Caco-2 (cell line): ENCODE data around the gene PARP4. TPM values are rescaled to one million over a fixed set of nuclear protein-coding genes. Genes with fewer than 3 reads are reported as not detected.
"Not testable (repeated sequence)": the region's sequence is repeated elsewhere in the genome, so short reads cannot be mapped to it uniquely, and the experiment has no call there.

ENCODE experiments used
- BruUV-seq: library from RNA; stranded (reverse); fragments of 400-500 nt; replicated peaks from 2 replicates; lab custom pipeline; 2021; lab: Mats Ljungman, UMichigan
- CTCF ChIA-PET: fragments of 300-600 bp; sonication (Branson Sonifier 250); formaldehyde crosslinking; loops from one replicate; lab custom pipeline; 2022; ENCODE audit warnings: antibody characterized with exemption; lab: Charles Lee
- POLR2A ChIA-PET: fragments of 300-600 bp; sonication (Branson Sonifier 250); formaldehyde crosslinking; loops from one replicate; lab custom pipeline; 2022; ENCODE audit warnings: antibody characterized with exemption; lab: Charles Lee
- DNase-seq, 2 experiments: peaks; one replicate each; pipeline versions ENCODE4 v3.0.0 to v3.0.0-alpha.2; 2020 to 2022
- H3K27me3 ChIP-seq: replicated peaks from 2 replicates; pipeline ENCODE4 v1.6.0; 2011; ENCODE audit warnings: low read length; ENCODE audit not compliant: control insufficient read depth, insufficient read depth
- H3K36me3 ChIP-seq: 2 replicates; pipeline ENCODE4 v1.5.1; 2011; ENCODE audit warnings: low read length; ENCODE audit not compliant: control insufficient read depth, insufficient read depth
- H3K4me1 ChIP-seq: fragments of 250-450 bp; sonication (Bioruptor Pico); 2 replicates; pipeline ENCODE4 v1.5.1; 2020; ENCODE audit warnings: mild to moderate bottlenecking
- H3K4me3 ChIP-seq: 2 replicates; pipeline ENCODE4 v1.5.1; 2011; ENCODE audit warnings: low read depth, mild to moderate bottlenecking, control low read depth, low read length
- H3K9me3 ChIP-seq: fragments of 250-450 bp; sonication (Bioruptor Pico); 2 replicates; pipeline ENCODE4 v1.5.1; 2020; ENCODE audit warnings: mild to moderate bottlenecking, moderate library complexity
- H3K27ac Mint-ChIP-seq: one replicate; pipeline ENCODE4 v1.8.0; 2022; ENCODE audit warnings: mixed read lengths; ENCODE audit not compliant: unreplicated experiment
- H3K27me3 Mint-ChIP-seq: one replicate; pipeline ENCODE4 v1.8.0; 2022; ENCODE audit warnings: mixed read lengths; ENCODE audit not compliant: insufficient read depth, unreplicated experiment
- H3K36me3 Mint-ChIP-seq: one replicate; pipeline ENCODE4 v1.8.0; 2022; ENCODE audit warnings: mild to moderate bottlenecking, mixed read lengths; ENCODE audit not compliant: insufficient read depth, unreplicated experiment
- H3K4me1 Mint-ChIP-seq: one replicate; pipeline ENCODE4 v1.8.0; 2022; ENCODE audit warnings: low read depth, mixed read lengths; ENCODE audit not compliant: unreplicated experiment
- H3K4me3 Mint-ChIP-seq: one replicate; pipeline ENCODE4 v1.8.0; 2022; ENCODE audit warnings: mild to moderate bottlenecking, moderate library complexity, mixed read lengths; ENCODE audit not compliant: unreplicated experiment
- H3K9me3 Mint-ChIP-seq: one replicate; pipeline ENCODE4 v1.8.0; 2022; ENCODE audit warnings: mixed read lengths; ENCODE audit not compliant: unreplicated experiment
- intact Hi-C: fragments of 100-400 bp; cut with micrococcal nuclease; formaldehyde crosslinking; loops from one replicate; pipeline ENCODE4 v1.10.0; 2022; ENCODE audit not compliant: unreplicated experiment
- total RNA-seq: library from RNA; stranded (reverse); gene quantifications from 2 replicates; pipeline ENCODE4 v1.2.3, GENCODE V29; 2022
- TF ChIP-seq, protein P1 (sequence below), 2 experiments: fragments of 200-600 bp in 1 of 2; IDR thresholded peaks; 1 replicate in 1 of 2; 2 replicates in 1 of 2; pipeline versions ENCODE4 v1.5.1 to v1.8.0; 2011 to 2022; ENCODE audit warnings: antibody characterized with exemption in 1 of 2, control low read depth in 1 of 2, inconsistent platforms in 1 of 2, low read depth in 1 of 2, low read length in 1 of 2, mild to moderate bottlenecking in 1 of 2, moderate library complexity in 1 of 2; ENCODE audit not compliant: insufficient read depth in 1 of 2, severe bottlenecking in 1 of 2, unreplicated experiment in 1 of 2

Gene PARP4
- total RNA-seq, 1 experiment from 2014 or later: 29.7 TPM

- no peak overlapping the region for H3K27ac Mint-ChIP-seq
- DNase-seq: no peak
- ChIA-PET CTCF (interaction anchor here (0.6 kb wide), 1 partner anchor 1965 kb away, joined by 3 read pairs; no protein-coding TSS in a partner anchor), POLR2A (no interaction called here)
- Histone ChIP-seq H3K27me3 (no peaks in the 10 kb centered on the region), H3K4me3 (no peak overlapping the region), H3K9me3 (no peaks in the 10 kb centered on the region), H3K36me3 (no peaks in the 10 kb centered on the region), H3K4me1 (no peaks in the 10 kb centered on the region)
- no TSS peak for BruUV-seq
- intact Hi-C loops: no loop called here
- H3K27me3 Mint-ChIP-seq: no peaks in the 10 kb centered on the region
- no peaks in the 10 kb centered on the region for H3K9me3 Mint-ChIP-seq
- TF ChIP-seq, protein P1, sequence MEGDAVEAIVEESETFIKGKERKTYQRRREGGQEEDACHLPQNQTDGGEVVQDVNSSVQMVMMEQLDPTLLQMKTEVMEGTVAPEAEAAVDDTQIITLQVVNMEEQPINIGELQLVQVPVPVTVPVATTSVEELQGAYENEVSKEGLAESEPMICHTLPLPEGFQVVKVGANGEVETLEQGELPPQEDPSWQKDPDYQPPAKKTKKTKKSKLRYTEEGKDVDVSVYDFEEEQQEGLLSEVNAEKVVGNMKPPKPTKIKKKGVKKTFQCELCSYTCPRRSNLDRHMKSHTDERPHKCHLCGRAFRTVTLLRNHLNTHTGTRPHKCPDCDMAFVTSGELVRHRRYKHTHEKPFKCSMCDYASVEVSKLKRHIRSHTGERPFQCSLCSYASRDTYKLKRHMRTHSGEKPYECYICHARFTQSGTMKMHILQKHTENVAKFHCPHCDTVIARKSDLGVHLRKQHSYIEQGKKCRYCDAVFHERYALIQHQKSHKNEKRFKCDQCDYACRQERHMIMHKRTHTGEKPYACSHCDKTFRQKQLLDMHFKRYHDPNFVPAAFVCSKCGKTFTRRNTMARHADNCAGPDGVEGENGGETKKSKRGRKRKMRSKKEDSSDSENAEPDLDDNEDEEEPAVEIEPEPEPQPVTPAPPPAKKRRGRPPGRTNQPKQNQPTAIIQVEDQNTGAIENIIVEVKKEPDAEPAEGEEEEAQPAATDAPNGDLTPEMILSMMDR (IDR thresholded peaks at IDR 0.05; ENCODE audit: insufficient read depth in 1 of 2, low read depth in 1 of 2, low read length in 1 of 2, severe bottlenecking in 1 of 2, unreplicated experiment in 1 of 2): no peak
- no peaks in the 10 kb centered on the region for H3K36me3 Mint-ChIP-seq
- no peak overlapping the region for H3K4me3 Mint-ChIP-seq
- no peaks in the 10 kb centered on the region for H3K4me1 Mint-ChIP-seq
These were observed 123.1 kb downstream of the PARP4 start for GRCh38 chr13:24389506-24389905.

GRCh38 chr13:24388743-24389142, 123.8 kb downstream of the PARP4 start:
- POLR2A ChIA-PET, H3K27me3 Mint-ChIP-seq, CTCF ChIA-PET, intact Hi-C loops, H3K9me3 Mint-ChIP-seq, H3K4me3 Mint-ChIP-seq, H3K9me3 ChIP-seq, H3K36me3 ChIP-seq, DNase-seq, H3K4me1 Mint-ChIP-seq, H3K36me3 Mint-ChIP-seq, H3K27ac Mint-ChIP-seq, BruUV-seq, H3K27me3 ChIP-seq, H3K4me1 ChIP-seq, H3K4me3 ChIP-seq: not testable (repeated sequence)

- H3K27me3 ChIP-seq: no peaks in the 10 kb centered on the region
- no peak for DNase-seq
- H3K4me3 Mint-ChIP-seq: no peak overlapping the region
- H3K4me1 Mint-ChIP-seq: no peaks in the 10 kb centered on the region
- no peak overlapping the region for H3K4me3 ChIP-seq
- intact Hi-C loops: no loop called here
- H3K36me3 ChIP-seq: no peaks in the 10 kb centered on the region
- no peaks in the 10 kb centered on the region for H3K27me3 Mint-ChIP-seq
- no peaks in the 10 kb centered on the region for H3K36me3 Mint-ChIP-seq
- ChIA-PET CTCF (interaction anchor here (0.6 to 0.9 kb wide), 2 partner anchors 81 to 371 kb away, joined by 3 to 7 read pairs; no protein-coding TSS in a partner anchor), POLR2A (no interaction called here)
- BruUV-seq: no TSS peak
- TF ChIP-seq, protein P1 (IDR thresholded peaks at IDR 0.05; ENCODE audit: insufficient read depth in 1 of 2, low read depth in 1 of 2, low read length in 1 of 2, severe bottlenecking in 1 of 2, unreplicated experiment in 1 of 2): no peak
- H3K9me3 ChIP-seq: no peaks in the 10 kb centered on the region
- H3K4me1 ChIP-seq: no peaks in the 10 kb centered on the region
- H3K27ac Mint-ChIP-seq: no peak overlapping the region
- H3K9me3 Mint-ChIP-seq: no peaks in the 10 kb centered on the region
These were observed 125.5 kb downstream of the PARP4 start for GRCh38 chr13:24386816-24387708.
